SK-N-SH (cell line): ENCODE results near the gene CDK14. TPM values are rescaled to one million over a fixed set of nuclear protein-coding genes. Genes with fewer than 3 reads are reported as not detected.

ENCODE experiments used
- CTCF ChIA-PET: fragments of 300-600, 350-600 bp; formaldehyde crosslinking; extraction: SDS; loops from one replicate; lab custom pipeline; 2021; lab: Yijun Ruan, JAX
- POLR2A ChIA-PET: fragments of 350-600 bp; sonication (Branson Sonifier 250); formaldehyde crosslinking; extraction: SDS; loops from one replicate; lab custom pipeline; 2020; ENCODE audit warnings: antibody characterized with exemption, inconsistent platforms; lab: Yijun Ruan, JAX
- DNase-seq: peaks from one replicate; pipeline ENCODE4 v3.0.0; 2012
- H2AFZ ChIP-seq: fragments of 200-600 bp; sonication (generic); 2 replicates; pipeline ENCODE4 v1.8.1; 2016; ENCODE audit warnings: antibody characterized with exemption, mild to moderate bottlenecking, low read depth
- H3F3A ChIP-seq: fragments of 200-600 bp; sonication (generic); replicated peaks from 2 replicates; pipeline ENCODE3; 2016; ENCODE audit warnings: antibody characterized with exemption, mild to moderate bottlenecking; ENCODE audit not compliant: insufficient read depth
- H3K27ac ChIP-seq, 2 experiments: fragments of 200-500 bp in 1 of 2; fragments of 200-600 bp in 1 of 2; sonication (Bioruptor generic) in 1 of 2; sonication (generic), shearing (Covaris generic) in 1 of 2; 2 replicates each; pipeline versions ENCODE4 v1.5.1 to v1.6.1; 2014 to 2016; ENCODE audit warnings: low read depth in 2 of 2, inconsistent platforms in 1 of 2, low read length in 1 of 2, mild to moderate bottlenecking in 1 of 2, mixed read lengths in 1 of 2
- H3K27me3 ChIP-seq: fragments of 200-600 bp; sonication (generic), shearing (Covaris generic); 2 replicates; pipeline ENCODE4 v1.6.1; 2016; ENCODE audit warnings: mixed run types; ENCODE audit not compliant: insufficient read depth
- H3K36me3 ChIP-seq, 2 experiments: fragments of 200-500 bp in 1 of 2; fragments of 200-600 bp in 1 of 2; sonication (Bioruptor generic) in 1 of 2; sonication (generic) in 1 of 2; replicated peaks in 1 of 2; 2 replicates each; pipeline versions ENCODE3 to v1.5.1; 2014 to 2016; ENCODE audit warnings: low read length in 1 of 2, mild to moderate bottlenecking in 1 of 2; ENCODE audit not compliant: insufficient read depth in 2 of 2, control insufficient read depth in 1 of 2
- H3K4me1 ChIP-seq, 2 experiments: fragments of 200-500 bp in 1 of 2; fragments of 200-600 bp in 1 of 2; sonication (Bioruptor generic) in 1 of 2; sonication (generic), shearing (Covaris generic) in 1 of 2; 2 replicates each; pipeline versions ENCODE4 v1.5.1 to v1.6.1; 2014 to 2016; ENCODE audit warnings: low read depth in 1 of 2, low read length in 1 of 2, mixed run types in 1 of 2; ENCODE audit not compliant: insufficient read depth in 2 of 2, control insufficient read depth in 1 of 2
- H3K4me2 ChIP-seq: fragments of 200-600 bp; sonication (generic), shearing (Covaris generic); 2 replicates; pipeline ENCODE4 v1.6.1; 2017; ENCODE audit warnings: mixed run types
- H3K4me3 ChIP-seq, 2 experiments: fragments of 200-500 bp in 1 of 2; fragments of 200-600 bp in 1 of 2; sonication (Bioruptor generic) in 1 of 2; sonication (generic), shearing (Covaris generic) in 1 of 2; 2 replicates each; pipeline versions ENCODE4 v1.5.1 to v1.8.1; 2014 to 2016; ENCODE audit warnings: low read depth in 2 of 2, inconsistent platforms in 1 of 2, low read length in 1 of 2, mild to moderate bottlenecking in 1 of 2, mixed read lengths in 1 of 2, moderate library complexity in 1 of 2
- H3K79me2 ChIP-seq: fragments of 200-600 bp; sonication (generic); 2 replicates; pipeline ENCODE4 v1.8.1; 2017; ENCODE audit warnings: mild to moderate bottlenecking; ENCODE audit not compliant: insufficient read depth
- H3K9ac ChIP-seq: fragments of 200-600 bp; sonication (generic); 2 replicates; pipeline ENCODE4 v1.6.1; 2017; ENCODE audit warnings: mixed run types
- H3K9me2 ChIP-seq: fragments of 200-600 bp; sonication (generic); 2 replicates; pipeline ENCODE4 v1.6.1; 2017; ENCODE audit warnings: mixed run types
- H3K9me3 ChIP-seq: fragments of 200-600 bp; sonication (generic); 2 replicates; pipeline ENCODE4 v1.6.1; 2017; ENCODE audit warnings: mixed run types, mild to moderate bottlenecking, moderate library complexity
- H4K20me1 ChIP-seq: fragments of 200-600 bp; sonication (generic); 2 replicates; pipeline ENCODE4 v1.6.1; 2017; ENCODE audit warnings: mild to moderate bottlenecking, mixed run types; ENCODE audit not compliant: insufficient read depth
- ELF1 ChIP-seq: IDR thresholded peaks from 2 replicates; pipeline ENCODE4 v1.4.0; 2012
- EP300 ChIP-seq, 2 experiments: IDR thresholded peaks; 2 replicates each; pipeline versions ENCODE4 v1.4.0 to v1.6.1; 2012; ENCODE audit warnings: borderline replicate concordance in 1 of 2, low read depth in 1 of 2, low read length in 1 of 2
- EZH2phosphoT487 ChIP-seq: fragments of 200-600 bp; sonication (generic); IDR thresholded peaks from 2 replicates; pipeline ENCODE4 v1.6.1; 2017; ENCODE audit warnings: low read depth, mixed run types, mild to moderate bottlenecking, antibody characterized with exemption, moderate library complexity, borderline replicate concordance
- FOSL2 ChIP-seq: IDR thresholded peaks from 2 replicates; pipeline ENCODE4 v1.4.0; 2012; ENCODE audit warnings: low read depth, mild to moderate bottlenecking, moderate library complexity, borderline replicate concordance
- FOXJ3 ChIP-seq: sonication (generic); formaldehyde crosslinking; IDR thresholded peaks from 2 replicates; pipeline ENCODE4 v1.5.1; 2020; ENCODE audit warnings: mild to moderate bottlenecking, missing genetic modification reagents
- FOXM1 ChIP-seq: IDR thresholded peaks from 2 replicates; pipeline ENCODE4 v1.4.0; 2012; ENCODE audit warnings: low read depth, mild to moderate bottlenecking
- GABPA ChIP-seq: IDR thresholded peaks from 2 replicates; pipeline ENCODE4 v1.4.0; 2012; ENCODE audit warnings: low read depth, mild to moderate bottlenecking
- GATA2 ChIP-seq: sonication (generic); formaldehyde crosslinking; IDR thresholded peaks from 2 replicates; pipeline ENCODE4 v1.5.0; 2020; ENCODE audit warnings: mild to moderate bottlenecking, missing genetic modification reagents
- IRF3 ChIP-seq: fragments of 150-350 bp; IDR thresholded peaks from 2 replicates; pipeline ENCODE4 v1.6.1; 2016; ENCODE audit warnings: mild to moderate bottlenecking, low read depth, low read length
- MEF2A ChIP-seq: IDR thresholded peaks from 2 replicates; pipeline ENCODE4 v1.4.0; 2012; ENCODE audit warnings: low read depth, borderline replicate concordance
- NFIC ChIP-seq: IDR thresholded peaks from 2 replicates; pipeline ENCODE4 v1.4.0; 2012; ENCODE audit warnings: borderline replicate concordance
- PBX3 ChIP-seq: IDR thresholded peaks from 2 replicates; pipeline ENCODE4; 2012
- RAD21 ChIP-seq: IDR thresholded peaks from 2 replicates; pipeline ENCODE4 v1.6.1; 2012; ENCODE audit warnings: mild to moderate bottlenecking, low read length
- RCOR1 ChIP-seq: fragments of 150-350 bp; IDR thresholded peaks from 2 replicates; pipeline ENCODE4 v1.6.1; 2017; ENCODE audit warnings: antibody characterized with exemption, low read length
- RFX5 ChIP-seq: IDR thresholded peaks from 2 replicates; pipeline ENCODE4 v1.6.1; 2012; ENCODE audit warnings: mild to moderate bottlenecking, improper control_type of control experiment, low read length
- TCF12 ChIP-seq: IDR thresholded peaks from 2 replicates; pipeline ENCODE4 v1.4.0; 2012
- TEAD4 ChIP-seq: IDR thresholded peaks from 2 replicates; pipeline ENCODE4 v1.4.0; 2012; ENCODE audit warnings: mild to moderate bottlenecking, borderline replicate concordance; ENCODE audit not compliant: insufficient read depth
- USF1 ChIP-seq: IDR thresholded peaks from 2 replicates; pipeline ENCODE4 v1.4.0; 2012; ENCODE audit warnings: low read depth, borderline replicate concordance
- ZBTB33 ChIP-seq: IDR thresholded peaks from 2 replicates; pipeline ENCODE4 v1.4.0; 2012; ENCODE audit warnings: low read depth, borderline replicate concordance
- WGBS: methylation state at CpG from one replicate; pipeline ENCODE4 v1.1.6; 2017; ENCODE audit warnings: low lambda C conversion rate; 5-methylcytosine and 5-hydroxymethylcytosine counted together
- polyA plus RNA-seq, 3 experiments: library from polyadenylated mRNA; depleted of rRNA; stranded (reverse); fragments of >200 nt; gene quantifications; 2 replicates each; pipeline ENCODE4 v1.2.3, GENCODE V29; 2012

The CDK14 gene
- polyA plus RNA-seq, 1 of the 3 experiments (the other 2 are of a cell fraction) = 13.9 TPM

- TF ChIP-seq EZH2phosphoT487 (no peak), ZBTB33 (no peak), EP300 (IDR thresholded peaks at IDR 0.05; ENCODE audit: borderline replicate concordance in 1 of 2, low read depth in 1 of 2, low read length in 1 of 2) (no peak)
These were observed 298.0 kb downstream of the CDK14 start (continued) for GRCh38 chr7:90894122-90894521.

DNA sequence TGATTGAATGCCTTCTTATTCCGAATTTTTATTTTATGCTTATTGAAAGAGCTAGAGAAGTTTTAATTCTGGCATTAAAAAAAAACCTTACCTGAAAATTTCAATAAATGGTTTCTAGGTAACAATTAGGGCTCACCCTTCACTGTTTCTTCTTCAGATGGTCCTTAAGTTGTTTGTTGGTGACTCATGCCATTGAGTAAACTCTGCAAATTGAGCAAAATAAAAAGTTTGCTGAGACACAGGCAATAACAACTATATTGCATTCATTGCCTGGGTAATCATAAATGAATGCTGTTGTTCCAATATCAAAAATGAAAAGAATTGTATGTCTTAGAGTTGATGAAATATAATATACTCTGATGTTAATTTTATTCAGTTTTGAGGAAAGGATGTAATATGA is 300.3 kb downstream of the CDK14 start:
- H3K27me3 ChIP-seq = no peaks in the 10 kb centered on the region
- no peak overlapping the region for H3K4me2 ChIP-seq
- no peak overlapping the region for H3K27ac ChIP-seq
- H3F3A ChIP-seq = no peaks in the 10 kb centered on the region
- no peaks in the 10 kb centered on the region for H4K20me1 ChIP-seq
- no peak overlapping the region for H3K9ac ChIP-seq
- H3K9me2 ChIP-seq = no peaks in the 10 kb centered on the region
- ChIA-PET POLR2A (no interaction called here), CTCF (no interaction called here)
- H2AFZ ChIP-seq = no peak overlapping the region
- 74% methylated on average over 1 of the region's 1 CpG for WGBS
- peaks cover 2 to 3% of the 10 kb centered on the region in 2 experiments; a peak in 3 of 4 replicates for H3K4me1 ChIP-seq
- no peak for DNase-seq
- peaks cover 6 to 26% of the 10 kb centered on the region in 2 experiments for H3K36me3 ChIP-seq
- TF ChIP-seq EZH2phosphoT487 = no peak
- TF ChIP-seq NFIC = no peak
- no peak for TF ChIP-seq RCOR1
- no peak for TF ChIP-seq RFX5
- no peak for TF ChIP-seq MEF2A
- no peak for TF ChIP-seq TEAD4
- no peak for TF ChIP-seq FOXJ3 (CRISPR knock-in tag)
- no peak for TF ChIP-seq FOXM1
- no peak for TF ChIP-seq ELF1
- TF ChIP-seq USF1 = no peak
- no peak for TF ChIP-seq FOSL2
- TF ChIP-seq GABPA = no peak
- no peak for TF ChIP-seq TCF12
- no peak for TF ChIP-seq RAD21
- TF ChIP-seq IRF3 = no peak
- TF ChIP-seq GATA2 (CRISPR knock-in tag) = no peak
- TF ChIP-seq PBX3 = no peak
- no peaks in the 10 kb centered on the region; the same call in 1 of the 2 replicates for H3K9me3 ChIP-seq
- H3K79me2 ChIP-seq = no peaks in the 10 kb centered on the region
- no peak overlapping the region for H3K4me3 ChIP-seq
